Activated naive CD4-positive, alpha-beta T cell treated with anti-CD3 and anti-CD28 coated beads, Interleukin-2, amount 50 U/mL, for 16 hours (primary cell): ENCODE measurements around the gene PIWIL1.

ENCODE experiments used
- DNase-seq: peaks from one replicate; pipeline ENCODE4 v3.0.0-alpha.2; 2020

The PIWIL1 gene

DNA sequence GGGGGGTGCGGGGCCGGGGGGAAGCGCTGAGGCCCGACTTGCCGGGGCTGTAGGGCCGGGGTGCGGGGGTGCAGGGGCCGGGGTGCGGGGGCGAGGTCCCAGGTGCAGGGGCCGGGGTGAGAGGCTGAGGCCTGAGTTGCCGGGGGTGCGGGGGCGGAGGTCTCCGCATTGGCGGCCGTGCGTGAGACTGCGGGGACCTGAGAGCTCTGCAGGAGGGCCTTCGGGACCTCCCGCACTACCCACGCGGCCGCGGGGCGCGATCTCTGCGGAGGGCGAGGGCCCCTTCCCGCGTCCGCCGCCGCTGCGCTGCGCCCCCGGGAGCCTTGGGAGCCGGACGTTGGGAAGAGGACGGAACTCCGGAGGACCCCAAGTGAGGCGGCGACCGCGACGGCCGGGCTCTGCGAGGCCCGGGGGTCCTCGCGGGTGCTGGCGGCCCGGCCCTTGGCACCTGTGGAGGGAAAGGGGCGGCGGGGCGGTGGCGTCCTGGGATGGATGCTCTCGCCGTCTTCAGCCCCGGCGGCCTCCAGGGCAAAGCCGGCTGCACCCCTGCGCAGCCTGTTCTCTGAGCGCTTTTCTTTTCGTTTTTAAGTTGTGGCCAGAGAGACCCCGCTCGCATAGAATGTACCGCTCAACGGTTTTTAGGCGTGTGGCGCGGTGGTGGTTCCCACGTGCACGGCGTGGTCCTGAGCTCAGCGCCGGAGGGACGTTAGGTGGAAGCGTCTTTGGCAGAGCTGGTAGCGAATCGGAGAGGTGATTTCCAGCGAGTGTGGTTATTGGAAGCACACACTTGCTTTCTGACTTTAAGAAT lies 1.3 kb downstream of the PIWIL1 start:
- no peak for DNase-seq

DNA sequence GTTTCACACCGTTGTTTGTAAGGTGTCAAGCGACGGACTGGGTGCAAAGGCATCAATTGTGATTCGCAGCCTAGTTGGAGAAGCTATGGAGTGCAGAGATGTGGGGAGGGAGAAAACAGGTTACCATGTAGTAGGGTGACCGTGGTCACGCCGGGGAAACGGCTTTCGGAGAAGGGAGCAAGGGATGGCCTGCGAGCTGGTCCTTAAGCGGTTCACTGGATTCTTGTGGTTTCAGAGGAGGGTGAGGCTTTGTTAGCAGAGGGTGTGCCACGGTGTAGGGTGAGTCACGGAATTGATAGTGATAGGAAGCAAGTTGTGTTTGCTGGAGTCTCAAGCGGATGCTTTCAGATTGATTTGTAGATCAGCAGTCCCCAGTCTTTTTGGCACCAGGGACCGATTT lies 2.3 kb downstream of the PIWIL1 start:
- DNase-seq: no peak

DNA sequence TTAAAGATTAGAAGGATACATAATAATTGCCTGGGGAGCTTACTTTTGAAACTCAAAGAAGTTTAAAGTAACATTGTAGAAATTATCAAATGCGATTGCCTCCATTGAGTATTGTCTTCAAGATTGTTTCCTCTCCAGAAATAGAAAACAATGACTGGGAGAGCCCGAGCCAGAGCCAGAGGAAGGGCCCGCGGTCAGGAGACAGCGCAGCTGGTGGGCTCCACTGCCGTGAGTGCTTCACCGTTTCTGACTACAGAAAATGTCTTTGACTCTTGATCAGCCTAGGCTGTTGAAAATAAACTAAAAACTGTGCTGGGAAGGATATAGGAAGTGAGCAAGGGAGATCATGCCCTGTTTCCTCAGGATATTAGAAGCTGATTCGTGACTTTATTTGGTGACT lies 4.8 kb downstream of the PIWIL1 start:
- no peak for DNase-seq

DNA sequence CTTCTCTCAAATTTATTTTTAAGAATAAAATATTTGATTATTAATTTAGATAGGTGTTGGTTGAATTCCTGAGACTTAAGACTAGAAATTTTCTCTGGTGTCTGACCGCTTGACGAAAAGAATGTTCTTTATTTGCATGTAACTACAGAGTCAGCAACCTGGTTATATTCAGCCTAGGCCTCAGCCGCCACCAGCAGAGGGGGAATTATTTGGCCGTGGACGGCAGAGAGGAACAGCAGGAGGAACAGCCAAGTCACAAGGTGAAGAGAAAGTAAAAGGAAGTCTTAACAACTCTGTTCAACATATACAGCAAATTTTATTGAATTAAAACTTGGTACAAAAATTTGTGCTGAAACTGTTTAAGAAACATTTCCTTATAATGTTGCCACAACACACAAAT lies 5.2 kb downstream of the PIWIL1 start:
- DNase-seq: no peak

DNA sequence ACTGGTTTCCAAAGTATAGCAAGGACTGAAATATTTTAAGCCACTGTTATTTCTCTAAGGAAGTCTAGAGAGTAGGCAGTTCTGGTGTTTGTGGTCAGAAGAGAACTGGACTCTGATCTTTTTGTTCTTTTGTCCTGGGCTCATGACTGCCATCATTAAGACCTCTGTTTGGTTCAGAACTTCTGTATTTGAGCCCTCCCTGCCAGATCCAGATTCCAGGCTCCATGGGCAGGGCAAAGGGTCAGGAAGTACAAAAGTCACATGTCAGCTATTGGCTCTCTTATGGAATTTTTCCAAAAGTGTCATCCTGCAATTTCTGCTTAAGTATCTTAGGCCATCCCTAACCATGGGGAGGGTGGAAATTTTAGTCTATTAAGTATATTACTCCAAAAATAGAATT lies 6.8 kb downstream of the PIWIL1 start:
- DNase-seq: no peak

DNA sequence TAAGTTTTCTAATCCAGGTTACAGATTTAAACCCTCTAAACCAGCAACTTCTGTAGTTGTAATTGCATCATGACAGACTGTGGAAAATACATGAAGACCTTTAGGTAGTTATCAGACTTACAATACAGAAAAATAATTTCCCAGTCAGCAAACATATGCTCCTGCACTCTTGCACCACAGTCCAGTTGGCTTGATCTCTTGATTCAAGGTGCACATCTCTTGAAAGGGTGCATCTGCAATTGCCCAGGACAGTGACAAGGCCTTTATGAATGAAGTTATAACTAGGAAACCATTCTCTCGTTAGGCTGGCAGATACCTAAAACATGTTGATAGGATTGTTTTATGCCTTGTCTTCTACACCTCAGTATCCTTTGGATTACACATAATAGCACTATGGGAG lies 7.6 kb downstream of the PIWIL1 start:
- no peak for DNase-seq

DNA sequence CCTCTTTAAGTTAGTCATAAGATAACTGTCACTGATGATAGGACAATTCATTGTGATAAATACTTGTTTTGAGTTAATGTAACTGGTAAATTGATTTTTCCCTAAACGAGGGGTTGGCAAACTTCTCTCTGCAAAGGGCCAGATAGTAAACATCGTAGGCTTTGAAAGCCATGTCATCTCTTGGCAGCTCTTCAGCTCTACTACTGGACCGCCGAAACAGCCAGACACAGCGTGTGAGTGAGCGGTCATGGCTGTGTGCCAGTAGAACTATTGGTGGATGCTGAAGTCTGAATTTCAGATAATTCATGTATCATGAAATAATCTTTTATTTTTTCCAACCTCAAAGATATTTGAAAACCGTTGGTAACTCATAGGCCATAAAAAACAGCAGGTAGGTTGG lies 9.9 kb downstream of the PIWIL1 start:
- DNase-seq: no peak

DNA sequence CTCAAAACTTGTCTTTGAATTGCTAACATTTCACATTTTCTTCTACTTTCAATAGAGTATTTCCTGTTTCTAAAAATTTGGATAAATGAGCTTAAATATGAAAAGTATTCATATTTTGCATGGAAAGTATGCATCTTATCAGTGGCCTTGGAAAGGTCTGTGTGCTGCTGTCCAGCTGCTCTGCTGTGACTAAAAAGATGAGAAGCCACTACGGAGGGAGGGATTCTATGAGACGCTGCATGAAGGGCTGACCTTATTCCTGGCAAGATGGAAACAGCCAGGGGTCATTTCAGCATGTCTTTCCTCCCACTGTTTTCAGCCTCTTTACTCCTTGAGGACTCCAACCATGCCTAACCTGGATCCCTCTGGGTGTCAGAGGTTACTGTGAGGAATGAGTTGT lies 13.0 kb downstream of the PIWIL1 start:
- DNase-seq: no peak

DNA sequence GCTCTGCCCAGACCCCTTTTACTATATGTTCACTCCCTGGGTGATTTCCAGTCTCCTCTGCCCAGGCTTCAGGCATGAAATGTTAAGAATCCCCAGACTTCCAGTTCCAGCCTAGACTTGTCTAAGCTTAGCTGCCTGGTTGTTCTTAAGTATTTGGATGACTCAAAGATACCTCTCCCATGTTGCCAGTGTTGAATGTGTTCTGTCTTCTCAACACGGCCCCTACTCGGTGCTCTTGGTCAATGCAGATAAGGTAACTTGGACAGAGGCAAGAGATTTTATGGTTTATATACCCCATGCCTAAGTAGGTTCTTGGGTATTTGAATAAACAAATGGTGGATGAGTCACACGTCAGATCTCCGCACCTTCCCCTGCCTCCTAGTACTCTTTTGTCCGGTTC lies 13.6 kb downstream of the PIWIL1 start:
- DNase-seq: no peak

DNA sequence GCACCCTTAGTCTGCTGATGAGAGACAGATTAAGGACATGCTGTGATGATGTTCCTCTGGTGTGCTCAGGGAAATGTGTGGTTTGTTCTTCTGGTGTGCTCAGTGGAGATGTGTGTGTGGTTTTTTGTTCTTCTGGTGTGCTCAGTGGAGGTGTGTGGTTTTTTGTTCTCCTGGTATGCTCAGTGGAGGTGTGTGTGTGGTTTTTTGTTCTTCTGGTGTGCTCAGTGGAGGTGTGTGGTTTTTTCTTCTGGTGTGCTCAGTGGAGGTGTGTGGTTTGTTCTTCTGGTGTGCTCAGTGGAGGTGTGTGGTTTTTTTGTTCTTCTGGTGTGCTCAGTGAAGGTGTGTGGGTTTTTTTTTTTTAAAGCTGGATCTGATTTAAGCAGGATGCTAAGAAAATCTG lies 15.4 kb downstream of the PIWIL1 start:
- no peak for DNase-seq

DNA sequence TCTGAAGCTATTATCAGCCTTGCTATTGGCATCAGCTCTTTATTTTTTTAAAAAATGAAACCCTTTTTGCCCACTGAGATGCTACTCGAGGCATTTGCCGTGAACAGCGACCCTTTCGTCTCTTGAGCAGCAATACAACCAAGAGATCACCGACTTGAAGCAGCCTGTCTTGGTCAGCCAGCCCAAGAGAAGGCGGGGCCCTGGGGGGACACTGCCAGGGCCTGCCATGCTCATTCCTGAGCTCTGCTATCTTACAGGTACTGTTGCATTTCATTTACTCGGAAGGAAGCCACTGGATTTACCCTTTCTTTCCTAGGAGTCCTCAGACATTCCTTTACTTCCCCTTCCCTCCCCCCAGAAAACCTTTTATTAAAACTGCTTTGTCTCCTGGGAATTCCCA lies 16.7 kb downstream of the PIWIL1 start:
- no peak for DNase-seq

DNA sequence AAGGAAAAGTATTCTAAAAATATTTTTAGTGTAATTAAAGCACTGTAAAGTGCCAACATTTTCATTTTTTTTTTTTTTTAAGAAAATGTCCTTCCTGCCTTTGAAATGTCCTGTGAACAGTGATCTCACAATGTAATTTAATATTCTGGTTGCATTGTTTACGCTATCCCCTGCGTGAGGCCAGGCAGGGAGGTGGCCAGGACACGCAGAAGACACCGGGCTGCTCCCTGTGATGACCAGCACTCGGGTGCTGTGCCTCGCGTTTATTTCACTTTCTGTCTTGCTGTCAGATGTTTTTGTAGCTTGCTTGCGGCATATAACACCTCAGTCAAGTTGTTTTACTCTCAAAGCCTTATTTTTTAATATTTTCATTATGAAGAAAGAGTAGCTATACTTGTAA lies 18.5 kb downstream of the PIWIL1 start:
- no peak for DNase-seq

DNA sequence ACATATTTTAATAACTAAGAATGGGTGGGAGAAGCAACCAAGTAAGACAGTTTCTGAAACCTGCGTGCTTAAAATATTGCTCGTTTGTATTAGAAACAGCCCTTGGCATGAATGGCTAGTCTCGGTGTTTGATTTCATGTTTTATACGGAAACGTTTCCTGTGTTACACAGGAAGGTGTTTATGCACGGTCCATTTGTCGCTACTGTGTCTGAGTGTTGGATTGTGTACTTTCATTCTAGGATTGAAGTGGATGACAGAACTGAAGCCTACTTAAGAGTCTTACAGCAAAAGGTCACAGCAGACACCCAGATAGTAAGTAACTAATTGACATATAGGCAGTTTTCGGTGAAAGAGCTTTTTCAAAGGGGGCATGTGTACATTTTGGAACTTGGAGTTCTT lies 19.6 kb downstream of the PIWIL1 start:
- no peak for DNase-seq

DNA sequence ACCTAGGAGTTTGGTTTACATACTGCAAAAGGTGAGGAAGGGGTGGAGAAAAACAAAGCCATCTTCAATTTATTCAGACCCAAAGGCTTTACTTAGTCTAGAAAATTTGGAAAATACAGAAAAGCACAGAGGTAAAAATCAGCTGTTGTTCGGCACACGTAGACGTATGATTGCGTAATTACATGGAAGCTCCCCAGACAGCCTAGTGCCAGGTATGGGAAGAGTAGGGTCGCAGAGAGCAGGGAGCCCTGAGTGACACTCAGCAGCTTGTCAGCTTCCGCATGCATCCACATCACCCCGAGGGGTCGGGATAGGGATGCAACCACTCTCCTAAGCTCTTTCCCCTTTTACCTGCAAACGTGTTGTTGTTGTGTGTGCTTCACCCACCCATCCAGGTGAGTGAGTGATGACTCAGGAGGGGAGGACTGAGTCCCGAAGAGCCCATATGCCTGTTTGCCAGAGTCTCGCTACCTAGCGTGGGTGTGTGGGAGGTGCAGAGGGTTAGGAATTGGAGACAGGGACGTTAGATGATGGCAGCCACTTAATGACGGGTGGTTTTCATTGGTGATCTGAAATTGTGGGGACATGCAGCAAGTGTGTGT lies 20.1 kb downstream of the PIWIL1 start:
- no peak for DNase-seq

DNA sequence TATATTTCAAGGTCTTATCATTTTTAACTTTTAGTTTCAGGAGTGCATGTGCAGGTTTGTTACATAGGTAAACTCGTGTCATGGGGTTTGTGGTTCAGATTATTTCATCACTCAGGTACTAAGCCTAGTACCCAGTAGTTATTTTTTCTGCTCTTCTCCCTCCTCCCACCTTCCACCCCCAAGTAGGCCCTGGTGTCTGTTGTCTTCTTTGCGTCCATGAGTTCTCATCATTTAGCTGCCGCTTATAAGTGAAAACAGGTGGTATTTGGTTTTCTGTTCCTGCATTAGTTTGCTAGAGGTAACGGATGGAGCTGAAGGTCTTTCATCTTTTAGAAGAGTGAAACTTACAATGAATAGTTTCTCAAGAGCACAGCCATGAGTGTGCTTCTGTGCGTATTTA lies 24.4 kb downstream of the PIWIL1 start:
- no peak for DNase-seq

DNA sequence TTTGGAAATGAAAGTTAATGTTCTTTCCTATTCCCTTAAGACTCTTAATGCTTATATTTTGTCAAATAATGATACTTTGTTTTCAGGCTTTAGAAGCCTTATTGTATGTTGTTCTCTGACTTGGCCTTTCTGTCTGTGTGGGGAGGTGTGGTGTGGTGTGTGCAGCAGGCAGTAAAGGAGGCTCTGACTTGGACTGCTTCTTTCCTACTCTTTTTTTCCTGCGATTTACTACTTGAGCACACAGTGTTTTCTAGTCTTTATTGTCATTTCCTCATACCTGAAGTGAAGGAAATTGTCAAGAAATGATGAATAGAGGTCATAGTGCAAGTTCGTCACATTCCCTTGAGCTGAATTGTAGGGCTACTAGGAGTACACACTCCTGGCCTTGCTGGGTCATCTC lies 26.9 kb downstream of the PIWIL1 start:
- DNase-seq: no peak

DNA sequence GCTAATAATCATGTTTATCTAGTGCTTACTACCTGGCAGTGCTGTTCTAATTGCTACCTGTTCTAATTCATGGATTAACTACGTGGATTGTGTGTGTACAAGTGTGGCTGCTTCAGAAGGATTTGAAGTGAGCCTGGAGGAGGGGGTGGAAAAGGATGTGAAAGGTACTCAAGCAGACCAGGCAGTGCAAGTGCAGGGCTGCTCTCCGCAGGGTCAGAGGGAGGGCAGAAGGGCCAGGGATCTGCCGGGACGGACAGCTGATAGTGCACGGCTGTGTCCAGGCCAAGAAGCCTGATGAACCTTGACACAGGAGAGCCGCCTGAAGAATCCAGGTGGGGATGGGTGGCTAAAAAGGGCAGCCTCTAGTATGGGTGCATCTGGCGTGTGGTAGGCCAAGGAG lies 28.5 kb downstream of the PIWIL1 start:
- no peak for DNase-seq

DNA sequence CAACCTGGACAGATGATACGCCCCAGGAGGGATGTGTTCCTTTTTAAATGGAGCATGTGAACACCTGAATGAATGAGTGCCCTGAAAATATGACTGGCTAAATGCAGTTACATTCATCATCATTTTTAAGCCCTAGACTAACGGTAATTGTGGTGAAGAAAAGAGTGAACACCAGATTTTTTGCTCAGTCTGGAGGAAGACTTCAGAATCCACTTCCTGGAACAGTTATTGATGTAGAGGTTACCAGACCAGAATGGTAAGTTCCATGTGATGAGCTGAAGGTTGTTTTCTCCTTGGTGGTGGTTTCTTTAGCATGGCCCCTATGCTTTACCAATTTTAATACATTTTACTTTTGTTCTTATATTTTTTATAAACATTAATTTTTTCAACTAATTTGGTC lies 29.3 kb downstream of the PIWIL1 start:
- no peak for DNase-seq

DNA sequence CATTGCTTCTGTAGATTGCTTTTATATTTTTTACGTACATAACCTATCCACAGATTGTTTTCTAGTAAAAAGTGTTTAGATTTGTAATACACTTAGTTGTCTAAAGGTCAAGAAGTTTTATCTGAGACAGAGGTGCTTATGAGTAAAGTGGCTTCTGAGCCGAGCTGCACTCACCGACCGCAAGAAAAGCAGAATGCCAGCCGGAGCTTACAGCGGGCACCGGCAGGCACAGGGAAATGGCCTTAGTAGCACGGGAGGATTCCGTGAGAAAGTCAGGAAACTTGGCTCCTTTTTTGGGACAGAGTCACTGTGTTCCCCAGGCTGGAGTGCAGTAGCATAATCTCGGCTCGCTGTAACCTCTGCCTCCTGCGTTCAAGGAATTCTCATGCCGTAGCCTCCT lies 29.8 kb downstream of the PIWIL1 start:
- no peak for DNase-seq

DNA sequence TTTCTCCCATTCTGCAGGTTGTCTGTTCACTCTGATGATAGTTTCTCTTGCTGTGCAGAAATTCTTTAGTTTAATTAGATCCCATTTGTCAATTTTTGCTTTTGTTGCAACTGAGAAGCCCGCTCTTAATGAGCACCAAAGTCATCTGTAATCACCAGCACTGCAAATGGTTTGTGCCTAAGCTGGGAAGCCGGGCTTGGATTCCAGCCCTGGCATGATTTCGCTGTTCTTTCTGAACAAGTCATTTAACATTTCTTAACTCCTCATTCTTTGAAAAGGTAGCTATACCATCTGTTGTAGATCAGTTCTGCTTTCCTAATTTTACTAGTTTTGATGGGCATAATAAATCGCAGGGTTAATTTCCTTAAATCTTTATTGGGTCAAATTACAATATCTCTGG lies 32.1 kb downstream of the PIWIL1 start:
- DNase-seq: no peak

DNA sequence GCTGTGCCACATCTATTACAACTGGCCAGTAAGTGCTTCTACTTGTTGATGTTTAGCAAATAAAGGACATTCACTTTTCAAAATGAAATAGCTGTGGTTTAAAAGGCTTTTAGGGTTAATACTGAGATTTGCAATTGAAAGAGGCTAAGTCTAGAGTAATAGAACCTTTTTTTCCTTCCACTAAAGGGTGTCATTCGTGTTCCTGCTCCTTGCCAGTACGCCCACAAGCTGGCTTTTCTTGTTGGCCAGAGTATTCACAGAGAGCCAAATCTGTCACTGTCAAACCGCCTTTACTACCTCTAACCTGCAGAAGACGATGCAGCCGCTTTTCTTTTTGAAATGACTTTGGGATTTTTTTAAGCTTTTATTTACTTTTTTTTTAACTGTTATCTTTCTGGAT lies 33.6 kb downstream of the PIWIL1 start:
- no peak for DNase-seq

DNA sequence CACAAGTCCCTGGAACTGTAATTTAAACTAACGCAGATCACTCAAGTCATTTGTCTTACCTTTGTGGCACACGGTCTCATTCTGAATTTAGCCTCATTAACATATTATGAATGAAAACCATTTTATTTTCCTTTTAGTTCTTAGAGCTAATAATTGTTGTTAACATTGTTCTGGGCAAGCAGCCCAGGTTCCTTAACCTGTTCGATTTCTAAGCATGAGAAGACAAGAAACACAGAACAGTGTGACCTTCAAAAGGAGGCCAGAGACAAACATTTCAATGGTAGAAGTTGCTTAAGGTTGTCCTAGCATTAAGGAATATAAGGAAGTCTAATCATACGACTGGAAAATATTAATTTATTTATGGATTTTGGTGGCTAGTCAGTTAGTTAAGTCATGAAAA lies 35.2 kb downstream of the PIWIL1 start:
- no peak for DNase-seq

DNA sequence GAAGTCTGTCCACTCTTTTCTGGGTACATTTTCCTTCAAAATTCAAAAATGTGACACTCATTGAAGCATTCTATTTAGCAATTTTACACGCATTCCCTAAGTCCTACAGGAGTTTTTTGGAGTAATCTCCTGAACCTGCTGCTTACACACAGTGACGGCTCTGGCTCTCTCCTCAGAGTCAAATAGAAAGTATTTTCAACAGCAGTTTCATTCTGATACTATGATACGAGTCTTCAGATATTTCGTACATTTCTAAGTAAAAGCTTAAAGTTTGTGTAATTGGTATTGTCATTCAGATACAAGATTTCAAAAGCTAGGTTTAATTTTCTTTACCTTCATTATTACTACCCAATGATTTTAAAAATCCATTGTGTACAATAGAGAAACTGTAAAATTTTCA lies 36.4 kb downstream of the PIWIL1 start:
- no peak for DNase-seq

DNA sequence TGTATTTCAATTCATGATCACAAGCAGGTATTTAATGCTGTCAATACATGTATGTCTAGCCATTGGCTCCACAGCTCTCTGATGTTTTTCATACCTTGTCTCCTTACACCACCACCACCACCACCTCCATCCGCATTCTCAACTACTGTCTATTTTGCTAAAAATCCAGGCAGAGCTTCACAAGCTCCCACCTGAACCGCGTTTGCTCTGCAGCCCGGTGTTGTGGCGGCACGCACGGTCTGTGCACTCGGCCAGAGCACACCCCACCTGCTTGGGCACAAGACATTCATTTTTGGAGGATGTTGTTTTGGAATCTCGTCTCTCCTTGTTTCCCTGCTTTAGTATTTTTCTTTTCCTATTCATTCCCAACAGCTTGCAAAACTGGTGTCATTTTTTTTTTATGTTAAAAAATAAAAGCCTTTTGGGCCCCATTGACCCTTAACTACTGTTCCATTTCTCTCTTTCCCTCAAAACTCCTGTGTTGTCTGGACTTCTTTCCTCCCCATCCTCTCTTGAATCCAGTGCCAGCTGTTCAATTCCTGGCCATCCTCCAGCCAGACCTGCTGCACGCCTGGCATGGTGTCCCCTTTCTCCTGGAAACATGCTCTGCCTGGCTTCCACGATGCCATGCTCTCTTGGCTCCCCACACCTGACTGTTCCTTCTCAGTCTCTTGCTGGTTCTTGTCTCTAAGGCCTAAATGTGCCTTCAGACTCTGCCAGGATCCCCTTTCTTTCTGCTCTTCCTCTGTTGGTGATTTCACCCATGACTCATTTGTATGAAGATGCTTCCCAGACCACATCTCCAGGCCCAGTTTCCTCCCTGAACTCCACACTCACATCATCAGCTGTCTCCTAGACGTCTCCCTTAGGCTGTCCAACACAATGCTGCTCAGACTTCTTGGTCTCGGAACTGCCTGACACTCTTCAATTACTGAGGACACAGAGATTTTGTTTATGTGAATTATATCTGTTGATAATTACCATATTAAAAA lies 37.9 kb downstream of the PIWIL1 start:
- no peak for DNase-seq
